AG10803 (cell line): ENCODE measurements around the gene TCERG1L.
"Not testable (repeated sequence)": the region's sequence is repeated elsewhere in the genome, so short reads cannot be mapped to it uniquely, and the experiment has no call there.

Experiments
- DNase-seq: peaks from one replicate; pipeline ENCODE4 v3.0.0; 2010; ENCODE audit warnings: low read depth
- H3K4me3 ChIP-seq: 2 replicates; pipeline ENCODE4 v1.5.1; 2011; ENCODE audit warnings: mild to moderate bottlenecking, low read length, control low read depth
- CTCF ChIP-seq: conservative IDR thresholded peaks from 2 replicates; pipeline ENCODE4 v1.5.1; 2011; ENCODE audit warnings: mild to moderate bottlenecking, low read length, control low read depth, inconsistent platforms

Gene TCERG1L

GRCh38 chr10:131109291-131109690, 202.2 kb downstream of the TCERG1L start:
- H3K4me3 ChIP-seq = no peak overlapping the region
- no peak for DNase-seq
- no peak for TF ChIP-seq CTCF

- TF ChIP-seq CTCF = no peak
- H3K4me3 ChIP-seq = no peak overlapping the region
- DNase-seq = no peak
These were observed 203.6 kb downstream of the TCERG1L start for GRCh38 chr10:131107970-131108369.

- no peak overlapping the region for H3K4me3 ChIP-seq
- DNase-seq = no peak
- TF ChIP-seq CTCF = no peak
These were observed 208.8 kb downstream of the TCERG1L start for GRCh38 chr10:131102676-131103075.

- no peak for TF ChIP-seq CTCF
- DNase-seq = no peak
- H3K4me3 ChIP-seq = no peak overlapping the region
These were observed 209.4 kb downstream of the TCERG1L start for GRCh38 chr10:131102147-131102546.

- DNase-seq, H3K4me3 ChIP-seq: not testable (repeated sequence)
These were observed 210.8 kb downstream of the TCERG1L start for GRCh38 chr10:131100418-131101410.

- H3K4me3 ChIP-seq = no peak overlapping the region
- no peak for DNase-seq
- no peak for TF ChIP-seq CTCF
These were observed 212.3 kb downstream of the TCERG1L start for GRCh38 chr10:131099028-131099726.

- TF ChIP-seq CTCF = no peak
- no peak for DNase-seq
- H3K4me3 ChIP-seq = no peak overlapping the region
These were observed 213.0 kb downstream of the TCERG1L start for GRCh38 chr10:131098416-131098952.
